ENCODE results near the gene TMEM52. TPM values are rescaled to one million over a fixed set of nuclear protein-coding genes. Genes with fewer than 3 reads are reported as not detected.
"Not testable (repeated sequence)": the region's sequence is repeated elsewhere in the genome, so short reads cannot be mapped to it uniquely, and the experiment has no call there.

The TMEM52 gene
- polyA plus RNA-seq, 3 donors = 1.1 to 1.4 (median 1.2) TPM

DNA sequence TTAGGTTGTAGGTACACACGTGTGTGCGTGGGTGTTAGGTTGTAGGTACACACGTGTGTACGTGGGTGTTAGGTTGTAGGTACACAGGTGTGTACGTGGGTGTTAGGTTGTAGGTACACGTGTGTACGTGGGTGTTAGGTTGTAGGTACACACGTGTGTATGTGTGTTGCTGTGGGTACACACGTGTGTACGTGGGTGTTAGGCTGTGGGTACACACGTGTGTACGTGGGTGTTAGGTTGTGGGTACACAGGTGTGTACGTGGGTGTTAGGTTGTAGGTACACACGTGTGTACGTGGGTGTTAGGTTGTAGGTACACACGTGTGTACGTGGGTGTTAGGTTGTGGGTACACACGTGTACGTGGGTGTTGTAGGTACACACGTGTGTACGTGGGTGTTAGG is 15.8 kb upstream of the TMEM52 start:
- DNase-seq (ENCODE audit: extremely low read depth in 1 of 11, low read depth in 9 of 11, low spot score in 4 of 11) = not testable (repeated sequence)

DNA sequence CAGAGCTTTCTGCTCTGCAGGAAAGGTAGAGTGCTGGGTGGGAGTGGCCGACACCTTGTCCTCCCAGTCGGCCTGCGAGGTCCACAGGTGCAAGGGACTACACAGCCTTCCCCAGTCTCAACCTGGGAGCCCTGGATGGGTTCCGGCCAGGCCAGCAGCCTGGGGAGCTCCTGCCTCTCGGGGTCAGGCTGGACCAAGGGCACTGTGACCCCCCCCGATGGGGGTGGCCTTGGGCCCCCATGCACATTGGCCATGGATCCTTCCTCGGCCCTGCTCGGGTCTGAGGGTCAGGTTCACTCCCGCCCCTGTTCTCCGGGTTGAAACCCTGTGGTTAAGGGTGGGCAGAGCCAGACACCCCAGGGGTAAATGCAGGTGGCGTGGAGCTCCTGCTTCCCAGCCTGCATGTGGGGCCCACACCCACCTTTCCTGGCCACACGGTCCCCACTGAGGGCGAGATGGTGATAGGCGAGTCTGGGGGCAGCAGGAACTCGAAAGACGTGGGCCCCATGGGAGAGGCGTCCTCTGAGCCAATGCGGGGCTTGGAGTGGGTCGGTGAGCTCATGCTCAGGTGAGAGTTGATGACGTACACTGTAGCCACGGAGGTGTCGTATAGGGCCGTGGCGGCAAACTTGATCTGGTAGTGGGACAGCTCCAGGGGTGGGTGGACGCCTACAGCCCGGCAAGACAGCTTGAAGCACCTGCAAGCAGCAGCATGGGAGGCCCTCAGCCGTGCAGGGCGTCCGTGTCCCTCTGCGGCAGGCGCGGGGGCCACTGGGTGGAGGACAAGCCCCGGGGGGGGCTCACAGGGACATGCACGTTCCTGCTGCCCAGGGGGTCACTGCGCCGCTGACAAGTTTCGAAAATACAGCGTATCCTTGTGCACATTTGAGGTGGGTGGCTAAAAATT is 10.8 kb upstream of the TMEM52 start:
- no peak for DNase-seq (ENCODE audit: extremely low read depth in 1 of 11, low read depth in 9 of 11, low spot score in 4 of 11)

- DNase-seq (ENCODE audit: extremely low read depth in 1 of 11, low read depth in 9 of 11, low spot score in 4 of 11) = no peak
These were observed 10.1 kb upstream of the TMEM52 start for GRCh38 chr1:1929102-1929638.

- DNase-seq (ENCODE audit: extremely low read depth in 1 of 11, low read depth in 9 of 11, low spot score in 4 of 11) = no peak
These were observed 9.4 kb upstream of the TMEM52 start for GRCh38 chr1:1928231-1929101.

- no peak for DNase-seq (ENCODE audit: extremely low read depth in 1 of 11, low read depth in 9 of 11, low spot score in 4 of 11)
These were observed 8.7 kb upstream of the TMEM52 start for GRCh38 chr1:1927751-1928150.

- DNase-seq (ENCODE audit: extremely low read depth in 1 of 11, low read depth in 9 of 11, low spot score in 4 of 11) = no peak
These were observed 8.0 kb upstream of the TMEM52 start for GRCh38 chr1:1926886-1927660.

DNA sequence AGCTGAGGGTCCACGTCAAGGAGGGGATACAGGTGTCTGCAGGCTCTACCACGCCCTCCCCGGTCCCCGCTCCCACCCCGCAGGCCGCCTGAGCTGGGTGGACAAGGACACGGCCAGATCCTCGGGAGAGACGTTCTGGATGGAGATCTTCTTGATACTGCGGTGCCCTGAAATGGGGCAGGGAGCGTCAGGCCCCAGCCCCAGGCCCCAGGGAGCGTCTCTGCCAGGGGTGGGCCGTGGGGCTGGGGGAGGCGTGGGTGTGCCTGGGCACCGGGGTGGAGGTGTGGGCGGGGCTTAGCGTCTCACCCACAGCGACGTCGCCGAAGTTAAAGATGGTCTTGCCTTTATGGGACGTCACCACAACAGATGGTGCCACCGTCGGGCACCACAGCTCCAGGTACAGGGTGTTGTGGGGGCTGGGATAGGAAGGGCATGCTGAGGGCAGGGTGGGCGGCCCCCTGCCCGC is 7.3 kb upstream of the TMEM52 start:
- DNase-seq (ENCODE audit: extremely low read depth in 1 of 11, low read depth in 9 of 11, low spot score in 4 of 11) = no peak

DNA sequence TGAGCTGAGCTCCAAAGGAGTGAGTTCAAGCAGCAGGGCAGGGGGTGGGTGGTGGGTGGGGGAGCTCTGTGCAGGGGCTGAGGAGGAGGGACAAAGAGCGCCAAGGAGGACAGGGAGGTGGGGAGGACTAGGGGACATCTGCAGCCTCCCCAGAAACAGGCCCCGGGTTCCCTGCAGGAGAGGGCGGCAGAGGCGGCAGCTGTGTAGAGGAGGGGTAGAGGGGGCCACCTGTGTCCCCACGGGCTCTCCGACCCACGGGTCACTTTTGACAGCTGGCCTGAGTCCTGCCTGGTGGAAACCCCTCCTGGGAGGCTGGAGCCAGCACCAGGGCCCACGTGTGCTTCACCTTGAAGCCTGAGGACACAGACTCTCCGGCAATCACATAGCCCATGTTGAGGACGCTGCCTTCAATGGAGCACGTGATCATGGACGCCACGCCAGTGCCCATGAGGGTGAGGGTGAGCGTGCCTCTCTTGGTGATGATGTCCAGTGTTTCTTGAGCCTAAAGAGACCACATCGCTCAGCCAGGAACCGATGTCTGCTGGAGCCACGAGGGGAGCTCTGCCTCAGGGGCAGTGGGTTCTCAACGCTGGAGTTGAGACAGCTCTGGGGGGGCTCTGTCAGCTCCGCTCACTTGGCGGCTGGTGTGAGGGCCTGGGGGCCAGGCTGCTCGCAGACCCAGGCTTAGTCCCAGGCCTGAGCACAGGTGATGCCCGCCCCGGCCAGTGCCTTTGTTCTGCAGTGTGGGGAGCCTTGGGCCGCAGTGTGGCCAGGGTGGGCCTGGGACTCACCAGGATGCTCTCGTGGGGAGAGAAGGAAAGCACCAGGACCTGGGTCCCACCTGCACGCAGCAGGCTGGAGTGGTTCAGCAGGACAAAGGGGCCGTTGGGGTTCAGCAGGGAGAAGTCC is 6.6 kb upstream of the TMEM52 start:
- no peak for DNase-seq (ENCODE audit: extremely low read depth in 1 of 11, low read depth in 9 of 11, low spot score in 4 of 11)

DNA sequence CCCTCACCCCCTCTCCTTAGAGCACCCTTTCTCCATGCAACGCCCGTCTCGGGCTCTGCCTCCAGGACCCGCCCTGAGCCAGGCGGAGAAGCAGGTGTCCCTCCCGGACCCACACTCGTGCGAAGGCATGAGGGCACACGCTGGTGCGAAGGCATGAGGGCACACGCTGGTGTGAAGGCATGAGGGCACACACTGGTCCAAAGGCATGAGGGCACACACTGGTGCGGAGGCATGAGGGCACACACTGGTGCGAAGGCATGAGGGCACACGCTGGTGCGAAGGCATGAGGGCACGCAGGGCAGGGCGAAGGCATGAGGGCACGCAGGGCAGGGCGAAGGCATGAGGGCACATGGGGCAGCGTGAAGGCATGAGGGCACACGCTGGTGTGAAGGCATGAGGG is 5.8 kb upstream of the TMEM52 start:
- no peak for DNase-seq (ENCODE audit: extremely low read depth in 1 of 11, low read depth in 9 of 11, low spot score in 4 of 11)

GRCh38 chr1:1924386-1924785 is 5.3 kb upstream of the TMEM52 start:
- DNase-seq (ENCODE audit: extremely low read depth in 1 of 11, low read depth in 9 of 11, low spot score in 4 of 11) = no peak

- DNase-seq (ENCODE audit: extremely low read depth in 1 of 11, low read depth in 9 of 11, low spot score in 4 of 11) = no peak
These were observed 4.1 kb upstream of the TMEM52 start for GRCh38 chr1:1922956-1923833.

DNA sequence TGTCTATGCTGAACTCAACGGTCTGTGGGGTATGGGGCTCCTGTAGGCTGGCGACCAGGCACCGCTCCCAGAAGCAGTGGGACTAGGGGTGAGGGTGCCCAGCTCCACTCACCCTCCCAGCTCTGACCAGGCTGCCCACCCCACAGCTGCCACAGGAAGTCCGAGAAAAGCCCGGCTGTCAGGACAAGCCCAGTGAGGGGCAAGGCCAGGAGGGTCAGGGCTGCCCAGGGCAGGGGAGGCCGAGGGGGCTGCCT is 3.5 kb upstream of the TMEM52 start:
- no peak for DNase-seq (ENCODE audit: extremely low read depth in 1 of 11, low read depth in 9 of 11, low spot score in 4 of 11)

DNA sequence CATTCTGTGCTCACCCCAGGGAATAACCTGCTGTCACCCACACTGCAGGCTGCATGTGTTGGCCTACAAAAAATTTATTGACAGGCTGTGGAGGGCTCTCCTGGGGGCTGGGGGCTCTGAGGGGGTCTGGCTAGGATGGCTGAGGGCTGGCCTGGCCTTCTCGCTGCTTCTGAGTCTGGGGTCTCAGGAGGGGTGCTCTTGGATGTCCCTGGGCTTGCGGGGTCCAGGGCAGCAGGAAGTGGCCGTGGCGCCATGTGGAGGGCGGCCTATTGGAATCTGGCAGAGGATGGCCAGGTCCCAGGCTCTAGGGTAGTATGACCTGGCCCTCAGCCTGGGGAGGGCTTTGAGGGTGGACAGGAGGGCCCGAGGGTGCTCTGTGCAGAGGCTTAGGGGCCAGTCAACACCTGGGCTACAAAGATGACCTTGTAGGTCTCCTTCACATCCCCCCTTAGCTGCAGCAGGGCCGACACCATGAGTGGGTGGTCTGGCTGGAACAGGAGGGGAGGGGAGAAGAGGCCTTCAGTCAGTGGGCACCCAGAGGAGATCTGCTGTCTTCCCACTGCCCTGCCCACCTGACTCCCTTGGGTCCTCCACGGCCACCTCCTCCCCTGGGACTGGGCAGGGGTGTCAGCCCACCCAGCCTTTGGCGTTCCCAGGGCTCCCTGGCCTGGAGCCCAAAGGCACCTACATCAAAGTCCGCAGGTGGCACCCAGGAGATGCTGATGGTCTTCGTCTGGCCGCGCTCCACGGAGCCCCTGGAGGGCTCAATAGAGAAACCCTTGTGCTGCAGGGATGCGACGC is 3.0 kb upstream of the TMEM52 start:
- DNase-seq (ENCODE audit: extremely low read depth in 1 of 11, low read depth in 9 of 11, low spot score in 4 of 11) = no peak

DNA sequence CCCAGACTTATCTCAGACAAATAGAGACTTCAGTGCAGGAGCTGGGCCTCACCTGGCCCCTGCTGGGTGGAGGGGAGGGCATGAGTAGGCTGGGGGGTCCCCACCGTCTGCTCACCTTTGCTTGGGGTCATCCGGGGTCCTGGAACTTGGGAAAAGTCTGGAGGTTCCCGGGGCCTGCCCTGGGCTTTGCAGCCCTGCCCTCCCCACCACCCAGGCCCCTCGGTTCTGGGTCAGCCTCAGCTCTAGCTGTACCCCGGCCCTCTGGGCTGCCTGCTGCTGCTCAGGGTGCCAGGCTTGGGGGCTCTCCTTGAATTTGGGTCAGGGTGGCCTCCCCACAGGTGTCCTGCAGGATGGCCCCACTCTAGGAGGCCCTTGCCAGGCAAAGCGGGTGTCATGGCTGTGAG is 2.4 kb upstream of the TMEM52 start:
- no peak for DNase-seq (ENCODE audit: extremely low read depth in 1 of 11, low read depth in 9 of 11, low spot score in 4 of 11)

- no peak for DNase-seq (ENCODE audit: extremely low read depth in 1 of 11, low read depth in 9 of 11, low spot score in 4 of 11)
These were observed 1.8 kb upstream of the TMEM52 start for GRCh38 chr1:1920608-1921458.

All from renal cortex interstitium (tissue), 11 donors.